K562 (cell line): ENCODE results near the gene CHCHD6. TPM values are rescaled to one million over a fixed set of nuclear protein-coding genes. Genes with fewer than 3 reads are reported as not detected.
A peak's percentile ranks its signal among the peaks of the same experiment; 100 is the strongest.

Experiments used
- ATAC-seq: fragments of 200-7000 bp; cut with Tn5 transposase; 3 replicates; pipeline ENCODE4 v1.9.1; 2020; ENCODE audit warnings: moderate library complexity
- BruUV-seq: library from RNA; stranded (reverse); fragments of 400-500 nt; replicated peaks from 2 replicates; lab custom pipeline; 2021; lab: Mats Ljungman, UMichigan
- CTCF ChIA-PET: fragments of 300-600 bp; formaldehyde crosslinking; extraction: SDS; loops from one replicate; lab custom pipeline; 2021; ENCODE audit warnings: low intra/inter-chr PET ratio; lab: Yijun Ruan, JAX
- POLR2A ChIA-PET: fragments of 300-600, 350-650 bp; sonication (Branson Sonifier 250); formaldehyde crosslinking; extraction: SDS; loops from one replicate; lab custom pipeline; 2021; ENCODE audit warnings: antibody characterized with exemption, inconsistent platforms; lab: Yijun Ruan, JAX
- DNase-seq, 4 experiments: peaks; one replicate each; pipeline versions ENCODE4 v3.0.0 to v3.0.0-alpha.2; 2011 to 2018; ENCODE audit warnings: low spot score in 3 of 4, mixed read lengths in 3 of 4; ENCODE audit errors: extremely low read depth in 1 of 4
- FAIRE-seq: peaks from 2 replicates; lab custom pipeline; 2011; peaks lifted over from hg19 to GRCh38; lab: Jason Lieb, UNC
- H2AFZ ChIP-seq: 2 replicates; pipeline ENCODE4 v1.6.0; 2011; ENCODE audit warnings: low read depth, low read length, control low read depth, inconsistent platforms
- H3K27ac ChIP-seq: fragments of 200-600 bp; 3 replicates; pipeline ENCODE4 v1.8.0; 2011; ENCODE audit warnings: low read depth, mild to moderate bottlenecking, control low read depth, inconsistent platforms, low read length, moderate library complexity, mixed read lengths; ENCODE audit errors: extremely low read depth
- H3K27me3 ChIP-seq, 2 experiments: fragments of 300-600 bp in 1 of 2; 2 replicates in 1 of 2; 3 replicates in 1 of 2; pipeline versions ENCODE4 v1.6.0 to v1.8.0; 2011; ENCODE audit warnings: inconsistent platforms in 2 of 2, low read length in 2 of 2, mild to moderate bottlenecking in 1 of 2, mixed read lengths in 1 of 2, moderate library complexity in 1 of 2; ENCODE audit not compliant: control insufficient read depth in 2 of 2, insufficient read depth in 2 of 2
- H3K36me3 ChIP-seq: fragments of 300-600 bp; 3 replicates; pipeline ENCODE4 v1.8.0; 2011; ENCODE audit warnings: mild to moderate bottlenecking, low read length, inconsistent platforms; ENCODE audit not compliant: control insufficient read depth, insufficient read depth
- H3K4me1 ChIP-seq, 2 experiments: fragments of 200-600 bp in 1 of 2; replicated peaks in 1 of 2; 2 replicates in 1 of 2; 3 replicates in 1 of 2; pipeline versions ENCODE4 v1.5.1 to v1.8.0; 2011; ENCODE audit warnings: inconsistent platforms in 2 of 2, low read length in 2 of 2, mild to moderate bottlenecking in 1 of 2, mixed read lengths in 1 of 2, moderate library complexity in 1 of 2; ENCODE audit not compliant: control insufficient read depth in 2 of 2, insufficient read depth in 2 of 2
- H3K4me2 ChIP-seq: 2 replicates; pipeline ENCODE4 v1.6.1; 2011; ENCODE audit warnings: low read length, control low read depth, inconsistent platforms, mixed read lengths; ENCODE audit not compliant: insufficient read depth
- H3K4me3 ChIP-seq: fragments of 200-600 bp; sonication (generic), shearing (Covaris generic); 2 replicates; pipeline ENCODE4 v1.5.1; 2016; ENCODE audit warnings: control low read depth, inconsistent platforms
- H3K79me2 ChIP-seq: fragments of 200-600 bp; 3 replicates; pipeline ENCODE4 v1.8.0; 2011; ENCODE audit warnings: low read length, inconsistent platforms; ENCODE audit not compliant: control insufficient read depth, insufficient read depth
- H3K9ac ChIP-seq, 2 experiments: 2 replicates each; pipeline versions ENCODE4 v1.6.0 to v1.6.1; 2011; ENCODE audit warnings: low read depth in 2 of 2, low read length in 2 of 2, control low read depth in 1 of 2, inconsistent platforms in 1 of 2, mild to moderate bottlenecking in 1 of 2, mixed read lengths in 1 of 2; ENCODE audit not compliant: insufficient read depth in 1 of 2
- H3K9me1 ChIP-seq: one replicate; pipeline ENCODE4 v1.6.0; 2011; ENCODE audit warnings: inconsistent platforms, mild to moderate bottlenecking, low read length, moderate library complexity; ENCODE audit not compliant: control insufficient read depth, insufficient read depth
- H3K9me3 ChIP-seq: replicated peaks from 2 replicates; pipeline ENCODE4 v1.5.1; 2011; ENCODE audit warnings: low read depth, low read length, inconsistent platforms; ENCODE audit not compliant: control insufficient read depth, insufficient read depth
- H4K20me1 ChIP-seq: replicated peaks from 2 replicates; pipeline ENCODE4 v1.6.1; 2011; ENCODE audit warnings: low read length, inconsistent platforms, mixed read lengths; ENCODE audit not compliant: control insufficient read depth, insufficient read depth
- BRF2 ChIP-seq: IDR thresholded peaks from 3 replicates; pipeline ENCODE4 v1.6.1; 2011; ENCODE audit warnings: borderline replicate concordance, mild to moderate bottlenecking; ENCODE audit not compliant: insufficient read length, insufficient read depth
- CGGBP1 ChIP-seq: fragments of 250-450 bp; sonication (Bioruptor Pico); IDR thresholded peaks from 2 replicates; pipeline ENCODE4 v1.9.0; 2021; ENCODE audit warnings: mild to moderate bottlenecking
- E2F8 ChIP-seq: fragments of 450-650 bp; IDR thresholded peaks from 2 replicates; pipeline ENCODE4 v1.7.1; 2018; ENCODE audit warnings: mild to moderate bottlenecking, low read depth; ENCODE audit not compliant: partially characterized antibody
- ESRRA ChIP-seq: fragments of 450-650 bp; IDR thresholded peaks from 2 replicates; pipeline ENCODE4 v1.6.1; 2014; ENCODE audit warnings: low read depth, mild to moderate bottlenecking, moderate library complexity, borderline replicate concordance
- HDAC1 ChIP-seq, 2 experiments: fragments of 450-650 bp; IDR thresholded peaks; 2 replicates each; pipeline ENCODE4 v1.6.1; 2016 to 2017; ENCODE audit warnings: inconsistent platforms in 1 of 2, mild to moderate bottlenecking in 1 of 2, moderate library complexity in 1 of 2
- KLF13 ChIP-seq: fragments of 450-650 bp; IDR thresholded peaks from 2 replicates; pipeline ENCODE4 v1.6.1; 2016; ENCODE audit warnings: missing genetic modification characterization, low read depth, mild to moderate bottlenecking, missing compliant biosample characterization, moderate library complexity, borderline replicate concordance
- KLF6 ChIP-seq: fragments of 250-450 bp; sonication (Bioruptor Pico); IDR thresholded peaks from 2 replicates; pipeline ENCODE4 v1.4.0; 2020; ENCODE audit warnings: mild to moderate bottlenecking, moderate library complexity, borderline replicate concordance
- WGBS: fragments of 100-300 bp; shearing (Covaris generic); methylation state at CpG from one replicate; pipeline ENCODE4 v1.1.6; 2016; ENCODE audit warnings: low coverage, mixed read lengths; ENCODE audit not compliant: insufficient coverage; ENCODE audit errors: missing lambda C conversion rate; 5-methylcytosine and 5-hydroxymethylcytosine counted together
- in situ Hi-C: fragments of 300-500 bp; cut with MboI; formaldehyde crosslinking; loops from 4 replicates; pipeline ENCODE4 v1.15.0; 2018; ENCODE audit warnings: inconsistent platforms, mixed read lengths
- intact Hi-C: fragments of 100-400 bp; cut with micrococcal nuclease; formaldehyde crosslinking; loops from 2 replicates; pipeline ENCODE4 v1.14.2; 2022
- polyA plus RNA-seq, 8 experiments: library from polyadenylated mRNA; depleted of rRNA in 4 of 8; stranded (reverse) in 5 of 8; unstranded in 3 of 8; fragments of >200 nt; fragmentation: Nextera tagmentation in 2 of 8; fragmentation: Illumina TruSeq in 1 of 8; extraction: Ambion mirVana in 2 of 8; extraction: Trizol in 1 of 8; gene quantifications; 2 replicates each; pipeline versions ENCODE4 v1.2.1 to v1.2.3, GENCODE V29; 2011 to 2014; ENCODE audit warnings: inconsistent platforms in 1 of 8, missing spikeins in 1 of 8
- total RNA-seq, 7 experiments: library from RNA; depleted of rRNA in 6 of 7; stranded (reverse); fragments of >200 nt in 6 of 7; fragmentation: Illumina TruSeq in 2 of 7; extraction: Trizol in 2 of 7; gene quantifications; 2 replicates each; pipeline versions ENCODE4 v1.2.1 to v1.2.3, GENCODE V29; 2011 to 2021; ENCODE audit warnings: low replicate concordance in 1 of 7

CHCHD6 gene
- total and polyA plus RNA-seq, 9 of the 15 experiments (the other 6 are each of a cell fraction or from before 2014, with no cell fraction given): 4.6 to 18.6 (median 10.9) TPM

- no peak overlapping the region for H3K27ac ChIP-seq
- POLR2A ChIA-PET: no interaction called here
- FAIRE-seq (no peak), DNase-seq (no peak), ATAC-seq (no peak)
- CTCF ChIA-PET: no interaction called here
- in situ Hi-C loops (no loop called here), intact Hi-C loops (no loop called here)
- H3K4me1 ChIP-seq: no peaks in the 10 kb centered on the region; a peak in 3 of 5 replicates
- H3K36me3 ChIP-seq: no peaks in the 10 kb centered on the region
- no TSS peak for BruUV-seq
- TF ChIP-seq ESRRA (peak; percentile 68), KLF13 (no peak)
- no peaks in the 10 kb centered on the region for H3K27me3 ChIP-seq
- H4K20me1 ChIP-seq: no peaks in the 10 kb centered on the region
- H3K9me3 ChIP-seq: no peaks in the 10 kb centered on the region
- H3K4me2 ChIP-seq: no peak overlapping the region
- H3K9ac ChIP-seq: no peak overlapping the region
- H3K79me2 ChIP-seq: no peaks in the 10 kb centered on the region
- no peak overlapping the region for H3K4me3 ChIP-seq
- no peak overlapping the region for H2AFZ ChIP-seq
- WGBS: 27% methylated on average over 3 of the region's 3 CpGs
- H3K9me1 ChIP-seq: no peaks in the 10 kb centered on the region
Measured at GRCh38 chr3:126866175-126866759, 162.2 kb downstream of the CHCHD6 start.

GRCh38 chr3:126867190-126867862, 163.3 kb downstream of the CHCHD6 start:
- H2AFZ ChIP-seq: no peak overlapping the region
- no peaks in the 10 kb centered on the region for H4K20me1 ChIP-seq
- H3K4me1 ChIP-seq: peaks cover 0 to 4% of the 10 kb centered on the region in 2 experiments; a peak in 4 of 5 replicates
- no peaks in the 10 kb centered on the region for H3K9me1 ChIP-seq
- ChIA-PET POLR2A (interaction anchor here (0.9 kb wide), 1 partner anchor 16 kb away, joined by 3 read pairs; no protein-coding TSS in a partner anchor), CTCF (no interaction called here)
- 39% methylated on average over 4 of the region's 4 CpGs for WGBS
- no TSS peak for BruUV-seq
- no peak overlapping the region for H3K4me2 ChIP-seq
- H3K9ac ChIP-seq: no peak overlapping the region
- no peaks in the 10 kb centered on the region for H3K36me3 ChIP-seq
- H3K4me3 ChIP-seq: no peak overlapping the region
- H3K27ac ChIP-seq: no peak overlapping the region
- DNase-seq: no peak
- in situ Hi-C loops (no loop called here), intact Hi-C loops (no loop called here)
- no peaks in the 10 kb centered on the region for H3K9me3 ChIP-seq
- no peaks in the 10 kb centered on the region for H3K27me3 ChIP-seq
- no peak for FAIRE-seq
- no peaks in the 10 kb centered on the region for H3K79me2 ChIP-seq
- ATAC-seq: no peak
- TF ChIP-seq BRF2 (no peak), HDAC1 (IDR thresholded peaks at IDR 0.05) (no peak), CGGBP1 (CRISPR knock-in tag) (no peak), KLF6 (CRISPR knock-in tag) (no peak), E2F8 (no peak)
